GM23338 (cell line): Measurements from ENCODE around the gene INO80. TPM values are rescaled to one million over a fixed set of nuclear protein-coding genes. Genes with fewer than 3 reads are reported as not detected.

Experiments used
- ATAC-seq: fragments of 200-7000 bp; cut with Tn5 transposase; 3 replicates; pipeline ENCODE4 v1.9.1; 2020
- DNase-seq: peaks from one replicate; pipeline ENCODE4 v3.0.0-alpha.2; 2015; ENCODE audit warnings: low spot score
- H2AFZ ChIP-seq: fragments of 200-600 bp; sonication (generic); 2 replicates; pipeline ENCODE4 v1.8.0; 2016; ENCODE audit warnings: antibody characterized with exemption, mild to moderate bottlenecking, moderate library complexity
- H3F3A ChIP-seq: fragments of 200-600 bp; sonication (generic); replicated peaks from 2 replicates; pipeline ENCODE4 v1.8.0; 2017; ENCODE audit warnings: antibody characterized with exemption, mixed run types, low read depth
- H3K27ac ChIP-seq: fragments of 200-600 bp; sonication (generic); 2 replicates; pipeline ENCODE4 v1.6.1; 2016; ENCODE audit warnings: low read depth
- H3K27me3 ChIP-seq: fragments of 200-600 bp; sonication (generic); 2 replicates; pipeline ENCODE4 v1.8.0; 2016; ENCODE audit warnings: mild to moderate bottlenecking, mixed run types, moderate library complexity; ENCODE audit not compliant: insufficient read depth
- H3K36me3 ChIP-seq: fragments of 200-600 bp; sonication (generic); 2 replicates; pipeline ENCODE4 v1.8.0; 2016; ENCODE audit warnings: mild to moderate bottlenecking; ENCODE audit not compliant: insufficient read depth
- H3K4me1 ChIP-seq: fragments of 200-600 bp; sonication (generic); 2 replicates; pipeline ENCODE4 v1.8.0; 2016; ENCODE audit warnings: mild to moderate bottlenecking, moderate library complexity; ENCODE audit not compliant: insufficient read depth
- H3K4me2 ChIP-seq: fragments of 200-600 bp; sonication (generic); 2 replicates; pipeline ENCODE4 v1.7.1; 2017; ENCODE audit warnings: mixed run types
- H3K4me3 ChIP-seq: fragments of 200-600 bp; sonication (generic); 2 replicates; pipeline ENCODE4 v1.6.1; 2016; ENCODE audit warnings: mixed run types
- H3K79me2 ChIP-seq: fragments of 200-600 bp; sonication (generic); replicated peaks from 2 replicates; pipeline ENCODE4 v1.8.0; 2017; ENCODE audit warnings: mild to moderate bottlenecking; ENCODE audit not compliant: insufficient read depth
- H3K9me2 ChIP-seq: fragments of 200-600 bp; sonication (generic); 2 replicates; pipeline ENCODE4 v1.8.0; 2017; ENCODE audit not compliant: insufficient read depth
- H4K20me1 ChIP-seq: fragments of 200-600 bp; sonication (generic); replicated peaks from 2 replicates; pipeline ENCODE4 v1.8.0; 2017; ENCODE audit warnings: mild to moderate bottlenecking; ENCODE audit not compliant: insufficient read depth
- H3K27ac Mint-ChIP-seq: 2 replicates; pipeline ENCODE4 v1.8.0; 2020; ENCODE audit warnings: inconsistent platforms, mild to moderate bottlenecking, moderate library complexity, mixed read lengths
- H3K27me3 Mint-ChIP-seq: 3 replicates; pipeline ENCODE4 v1.8.0; 2022; ENCODE audit warnings: low read depth, mild to moderate bottlenecking, moderate library complexity, mixed read lengths, inconsistent platforms; ENCODE audit not compliant: insufficient read depth, poor library complexity
- H3K36me3 Mint-ChIP-seq: 3 replicates; pipeline ENCODE4 v1.8.0; 2021; ENCODE audit warnings: low read depth, mild to moderate bottlenecking, inconsistent platforms, moderate library complexity, mixed read lengths
- H3K4me1 Mint-ChIP-seq: 3 replicates; pipeline ENCODE4 v1.8.0; 2020; ENCODE audit warnings: mild to moderate bottlenecking, inconsistent platforms, mixed read lengths
- H3K4me3 Mint-ChIP-seq: 3 replicates; pipeline ENCODE4 v1.8.0; 2021; ENCODE audit warnings: moderate library complexity, mild to moderate bottlenecking, inconsistent platforms, mixed read lengths
- H3K9me3 Mint-ChIP-seq: 3 replicates; pipeline ENCODE4 v1.8.0; 2020; ENCODE audit warnings: moderate library complexity, mild to moderate bottlenecking, inconsistent platforms, mixed read lengths
- CREB1 ChIP-seq: fragments of 250-450 bp; sonication (Bioruptor Pico); IDR thresholded peaks from 2 replicates; pipeline ENCODE4 v1.5.0; 2020; ENCODE audit warnings: low read depth, mild to moderate bottlenecking, moderate library complexity
- EZH2 ChIP-seq: fragments of 200-600 bp; sonication (generic); IDR thresholded peaks from one replicate; pipeline ENCODE4 v1.8.0; 2017; ENCODE audit warnings: antibody characterized with exemption, mild to moderate bottlenecking, low read depth; ENCODE audit not compliant: unreplicated experiment
- EZH2phosphoT487 ChIP-seq: fragments of 200-600 bp; sonication (generic); IDR thresholded peaks from one replicate; pipeline ENCODE4 v1.8.1; 2018; ENCODE audit warnings: antibody characterized with exemption; ENCODE audit not compliant: unreplicated experiment
- JUNB ChIP-seq: IDR thresholded peaks from one replicate; pipeline ENCODE4 v1.6.1; 2016; ENCODE audit warnings: antibody characterized with exemption; ENCODE audit not compliant: unreplicated experiment
- NANOG ChIP-seq: IDR thresholded peaks from 2 replicates; pipeline ENCODE4 v1.6.1; 2016; ENCODE audit warnings: antibody characterized with exemption, borderline replicate concordance
- POLR2AphosphoS5 ChIP-seq: IDR thresholded peaks from 2 replicates; pipeline ENCODE4 v1.6.1; 2016; ENCODE audit warnings: antibody characterized with exemption, low read depth
- STAT1 ChIP-seq: IDR thresholded peaks from one replicate; pipeline ENCODE4 v1.6.1; 2016; ENCODE audit warnings: antibody characterized with exemption; ENCODE audit not compliant: unreplicated experiment
- ZNF331 ChIP-seq: fragments of 250-450 bp; sonication (Bioruptor Pico); IDR thresholded peaks from 2 replicates; pipeline ENCODE4 v1.5.0; 2020; ENCODE audit warnings: low read depth, mild to moderate bottlenecking, moderate library complexity
- polyA plus RNA-seq: library from polyadenylated mRNA; unstranded; fragments of >200 nt; fragmentation: Nextera tagmentation; extraction: Ambion mirVana; gene quantifications from 2 replicates; pipeline ENCODE4 v1.2.1, GENCODE V29; 2016
- total RNA-seq: library from RNA; depleted of rRNA; stranded (reverse); fragments of >200 nt; shearing (Covaris generic); gene quantifications from 2 replicates; pipeline ENCODE4 v1.2.3, GENCODE V29; 2014
- TF ChIP-seq, protein P1 (sequence below): IDR thresholded peaks from one replicate; pipeline ENCODE4 v1.6.1; 2018; ENCODE audit warnings: antibody characterized with exemption; ENCODE audit not compliant: unreplicated experiment
- TF ChIP-seq, protein P2 (sequence below): IDR thresholded peaks from 2 replicates; pipeline ENCODE4 v1.6.1; 2016; ENCODE audit warnings: antibody characterized with exemption
- TF ChIP-seq, protein P3 (sequence below), 2 experiments: fragments of 200-600 bp in 1 of 2; sonication (generic) in 1 of 2; conservative IDR thresholded peaks; 2 replicates each; pipeline versions ENCODE4 v1.5.1 to v1.6.1; 2016 to 2017; ENCODE audit warnings: antibody characterized with exemption in 2 of 2, low read depth in 2 of 2, mild to moderate bottlenecking in 2 of 2, moderate library complexity in 1 of 2

The INO80 gene
- total and polyA plus RNA-seq, 2 experiments from 2014 or later, result 6.5 to 24.9 TPM

DNA sequence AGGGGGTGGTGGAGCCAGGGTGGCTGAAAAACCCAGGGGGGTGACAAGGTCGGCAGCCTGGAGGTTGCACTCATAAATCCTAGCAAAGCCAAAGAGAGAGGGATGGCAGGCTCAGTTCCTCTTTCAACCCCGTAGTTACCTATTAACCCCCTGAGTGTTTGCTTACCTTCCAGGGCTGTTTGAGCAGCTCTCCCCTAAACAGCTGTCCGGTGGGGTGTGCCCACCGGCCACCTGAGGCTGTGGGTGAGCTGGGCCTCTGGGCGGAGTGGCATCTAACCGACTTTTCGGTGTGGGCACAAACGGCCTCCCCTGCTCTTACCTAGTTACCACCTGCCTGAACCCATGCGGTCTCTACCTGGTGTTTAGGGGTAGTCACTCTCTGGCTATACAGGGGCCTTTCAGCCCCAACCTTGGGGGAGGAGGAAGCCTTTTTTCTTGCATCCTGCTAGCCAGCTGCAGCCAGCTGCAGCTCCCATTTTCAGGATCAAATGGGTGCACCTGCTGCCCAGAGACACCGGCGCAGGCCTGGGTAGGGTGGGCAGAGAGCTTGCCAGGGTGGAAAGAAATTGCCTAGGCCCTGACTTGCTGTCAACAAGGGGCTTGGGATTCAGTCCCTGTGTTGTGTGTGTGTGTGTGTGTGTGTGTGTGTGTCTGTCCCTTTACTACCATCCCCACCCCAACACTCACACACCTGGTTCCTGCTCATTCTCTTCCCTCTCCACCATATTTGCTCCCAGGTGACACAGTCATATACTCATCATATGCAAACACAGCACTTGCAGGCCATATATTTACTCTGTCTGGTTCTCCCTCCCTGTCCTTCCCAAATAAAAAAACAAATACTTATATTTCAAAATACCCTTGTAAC is 183.2 kb downstream of the INO80 start:
- H3K79me2 ChIP-seq, result no peaks in the 10 kb centered on the region
- no peak overlapping the region for H3K4me3 ChIP-seq
- Mint-ChIP-seq H3K4me1 (peaks cover 33% of the 10 kb centered on the region), H3K9me3 (no peaks in the 10 kb centered on the region; the same call in 2 of the 3 replicates), H3K27me3 (peaks cover 69% of the 10 kb centered on the region), H3K4me3 (no peak overlapping the region; the same call in 2 of the 3 replicates), H3K27ac (no peak overlapping the region), H3K36me3 (no peaks in the 10 kb centered on the region; the same call in 2 of the 3 replicates)
- H3K27ac ChIP-seq, result no peak overlapping the region
- DNase-seq, result no peak
- no peak for TF ChIP-seq EZH2
- TF ChIP-seq ZNF331 (CRISPR knock-in tag), result no peak
- TF ChIP-seq STAT1, result no peak
- no peak for TF ChIP-seq JUNB
- TF ChIP-seq CREB1 (CRISPR knock-in tag), result no peak
- TF ChIP-seq EZH2phosphoT487, result no peak
- no peak for TF ChIP-seq NANOG
- H3K36me3 ChIP-seq, result no peaks in the 10 kb centered on the region
- 0 out of 2 replicates have a peak, but pooled peaks cover 10% of the 10 kb centered on the region for H4K20me1 ChIP-seq
- H3K4me1 ChIP-seq, result peaks cover 13% of the 10 kb centered on the region
- no peaks in the 10 kb centered on the region for H3K9me2 ChIP-seq
- ATAC-seq, result no peak
- no peak overlapping the region for H3K4me2 ChIP-seq
- H2AFZ ChIP-seq, result no peak overlapping the region
- peaks cover 59% of the 10 kb centered on the region for H3K27me3 ChIP-seq
- H3F3A ChIP-seq, result peaks cover 17% of the 10 kb centered on the region

DNA sequence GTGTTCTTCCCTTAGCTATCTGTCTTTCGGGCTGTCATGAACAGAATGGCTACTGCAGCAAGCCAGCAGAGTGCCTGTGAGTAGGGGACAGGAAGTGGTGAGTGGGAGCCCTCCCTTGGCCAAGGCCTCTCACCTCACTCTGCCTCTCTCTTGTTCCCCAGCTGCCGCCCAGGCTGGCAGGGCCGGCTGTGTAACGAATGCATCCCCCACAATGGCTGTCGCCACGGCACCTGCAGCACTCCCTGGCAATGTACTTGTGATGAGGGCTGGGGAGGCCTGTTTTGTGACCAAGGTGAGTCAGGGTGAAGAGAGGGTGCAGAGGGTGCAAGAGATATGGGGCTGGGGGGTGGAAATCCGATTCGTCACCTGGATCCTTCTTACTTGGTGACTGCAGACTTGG is 183.9 kb downstream of the INO80 start:
- Histone ChIP-seq H3K4me3 (no peak overlapping the region), H3F3A (peaks cover 13% of the 10 kb centered on the region), H3K27ac (no peak overlapping the region), H3K4me1 (peaks cover 15% of the 10 kb centered on the region), H2AFZ (no peak overlapping the region), H3K9me2 (no peaks in the 10 kb centered on the region), H4K20me1 (peaks cover 11% of the 10 kb centered on the region; the same call in 1 of the 2 replicates), H3K4me2 (no peak overlapping the region), H3K27me3 (peaks cover 66% of the 10 kb centered on the region), H3K36me3 (no peaks in the 10 kb centered on the region), H3K79me2 (no peaks in the 10 kb centered on the region)
- Mint-ChIP-seq H3K4me3 (no peak overlapping the region; the same call in 2 of the 3 replicates), H3K36me3 (no peaks in the 10 kb centered on the region; the same call in 2 of the 3 replicates), H3K27ac (no peak overlapping the region), H3K9me3 (no peaks in the 10 kb centered on the region; the same call in 2 of the 3 replicates), H3K4me1 (peaks cover 32% of the 10 kb centered on the region), H3K27me3 (peaks cover 77% of the 10 kb centered on the region)
- DNase-seq (no peak), ATAC-seq (no peak)
- TF ChIP-seq, protein P1, sequence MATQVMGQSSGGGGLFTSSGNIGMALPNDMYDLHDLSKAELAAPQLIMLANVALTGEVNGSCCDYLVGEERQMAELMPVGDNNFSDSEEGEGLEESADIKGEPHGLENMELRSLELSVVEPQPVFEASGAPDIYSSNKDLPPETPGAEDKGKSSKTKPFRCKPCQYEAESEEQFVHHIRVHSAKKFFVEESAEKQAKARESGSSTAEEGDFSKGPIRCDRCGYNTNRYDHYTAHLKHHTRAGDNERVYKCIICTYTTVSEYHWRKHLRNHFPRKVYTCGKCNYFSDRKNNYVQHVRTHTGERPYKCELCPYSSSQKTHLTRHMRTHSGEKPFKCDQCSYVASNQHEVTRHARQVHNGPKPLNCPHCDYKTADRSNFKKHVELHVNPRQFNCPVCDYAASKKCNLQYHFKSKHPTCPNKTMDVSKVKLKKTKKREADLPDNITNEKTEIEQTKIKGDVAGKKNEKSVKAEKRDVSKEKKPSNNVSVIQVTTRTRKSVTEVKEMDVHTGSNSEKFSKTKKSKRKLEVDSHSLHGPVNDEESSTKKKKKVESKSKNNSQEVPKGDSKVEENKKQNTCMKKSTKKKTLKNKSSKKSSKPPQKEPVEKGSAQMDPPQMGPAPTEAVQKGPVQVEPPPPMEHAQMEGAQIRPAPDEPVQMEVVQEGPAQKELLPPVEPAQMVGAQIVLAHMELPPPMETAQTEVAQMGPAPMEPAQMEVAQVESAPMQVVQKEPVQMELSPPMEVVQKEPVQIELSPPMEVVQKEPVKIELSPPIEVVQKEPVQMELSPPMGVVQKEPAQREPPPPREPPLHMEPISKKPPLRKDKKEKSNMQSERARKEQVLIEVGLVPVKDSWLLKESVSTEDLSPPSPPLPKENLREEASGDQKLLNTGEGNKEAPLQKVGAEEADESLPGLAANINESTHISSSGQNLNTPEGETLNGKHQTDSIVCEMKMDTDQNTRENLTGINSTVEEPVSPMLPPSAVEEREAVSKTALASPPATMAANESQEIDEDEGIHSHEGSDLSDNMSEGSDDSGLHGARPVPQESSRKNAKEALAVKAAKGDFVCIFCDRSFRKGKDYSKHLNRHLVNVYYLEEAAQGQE, result no peak
- TF ChIP-seq, protein P2, sequence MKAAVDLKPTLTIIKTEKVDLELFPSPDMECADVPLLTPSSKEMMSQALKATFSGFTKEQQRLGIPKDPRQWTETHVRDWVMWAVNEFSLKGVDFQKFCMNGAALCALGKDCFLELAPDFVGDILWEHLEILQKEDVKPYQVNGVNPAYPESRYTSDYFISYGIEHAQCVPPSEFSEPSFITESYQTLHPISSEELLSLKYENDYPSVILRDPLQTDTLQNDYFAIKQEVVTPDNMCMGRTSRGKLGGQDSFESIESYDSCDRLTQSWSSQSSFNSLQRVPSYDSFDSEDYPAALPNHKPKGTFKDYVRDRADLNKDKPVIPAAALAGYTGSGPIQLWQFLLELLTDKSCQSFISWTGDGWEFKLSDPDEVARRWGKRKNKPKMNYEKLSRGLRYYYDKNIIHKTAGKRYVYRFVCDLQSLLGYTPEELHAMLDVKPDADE, result no peak
- TF ChIP-seq JUNB (no peak), POLR2AphosphoS5 (no peak)
- TF ChIP-seq, protein P3, sequence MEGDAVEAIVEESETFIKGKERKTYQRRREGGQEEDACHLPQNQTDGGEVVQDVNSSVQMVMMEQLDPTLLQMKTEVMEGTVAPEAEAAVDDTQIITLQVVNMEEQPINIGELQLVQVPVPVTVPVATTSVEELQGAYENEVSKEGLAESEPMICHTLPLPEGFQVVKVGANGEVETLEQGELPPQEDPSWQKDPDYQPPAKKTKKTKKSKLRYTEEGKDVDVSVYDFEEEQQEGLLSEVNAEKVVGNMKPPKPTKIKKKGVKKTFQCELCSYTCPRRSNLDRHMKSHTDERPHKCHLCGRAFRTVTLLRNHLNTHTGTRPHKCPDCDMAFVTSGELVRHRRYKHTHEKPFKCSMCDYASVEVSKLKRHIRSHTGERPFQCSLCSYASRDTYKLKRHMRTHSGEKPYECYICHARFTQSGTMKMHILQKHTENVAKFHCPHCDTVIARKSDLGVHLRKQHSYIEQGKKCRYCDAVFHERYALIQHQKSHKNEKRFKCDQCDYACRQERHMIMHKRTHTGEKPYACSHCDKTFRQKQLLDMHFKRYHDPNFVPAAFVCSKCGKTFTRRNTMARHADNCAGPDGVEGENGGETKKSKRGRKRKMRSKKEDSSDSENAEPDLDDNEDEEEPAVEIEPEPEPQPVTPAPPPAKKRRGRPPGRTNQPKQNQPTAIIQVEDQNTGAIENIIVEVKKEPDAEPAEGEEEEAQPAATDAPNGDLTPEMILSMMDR (conservative IDR thresholded peaks at IDR 0.05; ENCODE audit: low read depth in 2 of 2), result no peak
